Brain microvascular endothelial cell (primary cell): ENCODE results near the gene SETD1B.

Experiments used
- DNase-seq: peaks from one replicate; pipeline ENCODE4 v3.0.0-alpha.2; 2020
- H3K27ac ChIP-seq: fragments of 250-450 bp; sonication (Bioruptor Pico); 2 replicates; pipeline ENCODE4 v1.5.1; 2020; ENCODE audit warnings: mild to moderate bottlenecking, moderate library complexity
- H3K27me3 ChIP-seq: fragments of 250-450 bp; sonication (Bioruptor Pico); replicated peaks from 2 replicates; pipeline ENCODE4 v1.5.1; 2020; ENCODE audit warnings: mild to moderate bottlenecking
- H3K36me3 ChIP-seq: fragments of 250-450 bp; sonication (Bioruptor Pico); replicated peaks from 2 replicates; pipeline ENCODE4 v1.5.1; 2020; ENCODE audit warnings: mild to moderate bottlenecking
- H3K4me3 ChIP-seq: 2 replicates; pipeline ENCODE4 v1.5.1; 2011; ENCODE audit warnings: low read depth, mild to moderate bottlenecking, control low read depth, low read length, moderate library complexity
- CTCF ChIP-seq: IDR thresholded peaks from 2 replicates; pipeline ENCODE4 v1.5.1; 2011; ENCODE audit warnings: low read depth, mild to moderate bottlenecking, moderate library complexity, low read length, control low read depth, inconsistent platforms; ENCODE audit errors: missing control alignments
- in situ Hi-C: cut with HindIII; loops from 2 replicates; pipeline ENCODE4 v1.10.0; 2017; ENCODE audit warnings: low sequenced_read_pairs, low pct_ligation_motif_present

The SETD1B gene

GRCh38 chr12:121796855-121797751, 6.7 kb upstream of the SETD1B start:
- TF ChIP-seq CTCF: peak; percentile 40
- peak overlapping the region; percentile 45 for H3K4me3 ChIP-seq
- peaks cover 3% of the 10 kb centered on the region for H3K36me3 ChIP-seq
- DNase-seq: peak; percentile 68
- H3K27ac ChIP-seq: peak overlapping the region; percentile 50
- in situ Hi-C loops: no loop called here
- H3K27me3 ChIP-seq: no peaks in the 10 kb centered on the region

- Histone ChIP-seq H3K4me3 (peak overlapping the region; percentile 45), H3K27ac (no peak overlapping the region), H3K27me3 (no peaks in the 10 kb centered on the region), H3K36me3 (peaks cover 3% of the 10 kb centered on the region)
- no peak for TF ChIP-seq CTCF
- in situ Hi-C loops: no loop called here
- no peak for DNase-seq
Observed at GRCh38 chr12:121797937-121798786, 5.6 kb upstream of the SETD1B start.

- H3K27ac ChIP-seq: peak overlapping the region; percentile 97
- in situ Hi-C loops: no loop called here
- TF ChIP-seq CTCF: no peak
- no peak for DNase-seq
- H3K4me3 ChIP-seq: peak overlapping the region; percentile 64
- H3K36me3 ChIP-seq: peaks cover 3% of the 10 kb centered on the region
- no peaks in the 10 kb centered on the region for H3K27me3 ChIP-seq
Observed at GRCh38 chr12:121798787-121799155, 5.0 kb upstream of the SETD1B start.

- in situ Hi-C loops: no loop called here
- Histone ChIP-seq H3K4me3 (peak overlapping the region; percentile 64), H3K27ac (peak overlapping the region; percentile 97), H3K27me3 (no peaks in the 10 kb centered on the region), H3K36me3 (peaks cover 3% of the 10 kb centered on the region)
- peak; percentile 77 for DNase-seq
- TF ChIP-seq CTCF: peak; percentile 7
Observed at GRCh38 chr12:121799156-121799841, 4.5 kb upstream of the SETD1B start.

- Histone ChIP-seq H3K27me3 (no peaks in the 10 kb centered on the region), H3K27ac (peak overlapping the region; percentile 97), H3K4me3 (peak overlapping the region; percentile 64), H3K36me3 (peaks cover 3% of the 10 kb centered on the region)
- TF ChIP-seq CTCF: no peak
- in situ Hi-C loops: no loop called here
- DNase-seq: peak; percentile 77
Observed at GRCh38 chr12:121799842-121800693, 3.7 kb upstream of the SETD1B start.
